ENCODE results near the gene CFAP90.

CFAP90 gene

DNA sequence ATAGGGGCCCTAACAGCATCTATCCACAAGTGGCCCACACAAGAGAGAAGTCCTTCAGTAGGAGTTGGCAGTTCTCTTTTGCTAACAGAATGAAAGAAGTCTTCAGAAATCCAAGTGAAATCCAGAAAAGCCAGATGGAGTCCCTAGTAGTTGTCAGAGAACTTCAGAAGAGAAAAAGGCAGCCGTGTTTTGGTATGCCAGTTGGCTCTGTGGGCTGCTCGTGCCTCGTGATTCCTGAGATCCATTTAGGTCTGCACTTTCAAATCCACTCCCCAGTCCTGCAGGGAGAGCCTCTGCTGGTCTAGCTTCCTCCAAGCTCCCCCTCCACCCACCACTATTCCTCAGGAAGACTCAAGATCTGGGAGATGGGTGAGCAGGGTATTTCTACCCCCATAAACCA is 69.0 kb downstream of the CFAP90 start:
- DNase-seq: peak in 21 of 58 donors; percentile 5 to 74 (median 43)
